Kidney epithelial cell (primary cell): ENCODE results near the gene CHCT1. TPM values are rescaled to one million over a fixed set of nuclear protein-coding genes. Genes with fewer than 3 reads are reported as not detected.

Experiments used
- DNase-seq: peaks from one replicate; pipeline ENCODE4 v3.0.0-alpha.2; 2010; ENCODE audit warnings: low read depth
- H3K27me3 ChIP-seq: 2 replicates; pipeline ENCODE4 v1.6.0; 2011; ENCODE audit warnings: low read length; ENCODE audit not compliant: control insufficient read depth, insufficient read depth
- H3K36me3 ChIP-seq: 2 replicates; pipeline ENCODE4 v1.5.1; 2011; ENCODE audit warnings: low read length; ENCODE audit not compliant: control insufficient read depth, insufficient read depth
- H3K4me3 ChIP-seq: 2 replicates; pipeline ENCODE4 v1.5.1; 2011; ENCODE audit warnings: low read depth, mild to moderate bottlenecking, control low read depth, low read length
- CTCF ChIP-seq: IDR thresholded peaks from 2 replicates; pipeline ENCODE4 v1.5.1; 2011; ENCODE audit warnings: mild to moderate bottlenecking, moderate library complexity, low read length, control low read depth, inconsistent platforms; ENCODE audit not compliant: insufficient read depth, poor library complexity, severe bottlenecking
- total RNA-seq: library from RNA; depleted of rRNA; stranded (reverse); fragments of >200 nt; gene quantifications from 2 replicates; pipeline ENCODE4 v1.2.3, GENCODE V29; 2015

Gene CHCT1
- total RNA-seq, 1 donor from 2014 or later, result not detected

GRCh38 chr17:60386147-60387058, 35.9 kb upstream of the CHCT1 start:
- Histone ChIP-seq H3K4me3 (no peak overlapping the region), H3K36me3 (no peaks in the 10 kb centered on the region), H3K27me3 (no peaks in the 10 kb centered on the region)
- no peak for TF ChIP-seq CTCF
- DNase-seq, result no peak

- Histone ChIP-seq H3K27me3 (no peaks in the 10 kb centered on the region), H3K36me3 (no peaks in the 10 kb centered on the region), H3K4me3 (no peak overlapping the region)
- no peak for DNase-seq
- no peak for TF ChIP-seq CTCF
Measured at GRCh38 chr17:60387666-60388065, 34.6 kb upstream of the CHCT1 start.

GRCh38 chr17:60388742-60389141, 33.5 kb upstream of the CHCT1 start:
- DNase-seq, result no peak
- no peak overlapping the region for H3K4me3 ChIP-seq
- no peak for TF ChIP-seq CTCF
- H3K27me3 ChIP-seq, result no peaks in the 10 kb centered on the region
- H3K36me3 ChIP-seq, result no peaks in the 10 kb centered on the region

- Histone ChIP-seq H3K27me3 (no peaks in the 10 kb centered on the region), H3K36me3 (no peaks in the 10 kb centered on the region), H3K4me3 (peak overlapping the region; percentile 61)
- TF ChIP-seq CTCF, result no peak
- no peak for DNase-seq
Measured at GRCh38 chr17:60390186-60390585, 32.1 kb upstream of the CHCT1 start.

GRCh38 chr17:60390925-60391470, 31.3 kb upstream of the CHCT1 start:
- DNase-seq, result no peak
- Histone ChIP-seq H3K27me3 (no peaks in the 10 kb centered on the region), H3K36me3 (no peaks in the 10 kb centered on the region), H3K4me3 (peak overlapping the region; percentile 61)
- TF ChIP-seq CTCF, result no peak
